Right lung (tissue), 5 donors: ENCODE measurements around the gene CARD8. TPM values are rescaled to one million over a fixed set of nuclear protein-coding genes. Genes with fewer than 3 reads are reported as not detected.

ENCODE experiments used
- DNase-seq, 2 donors: peaks; one replicate each; pipeline ENCODE4 v3.0.0-alpha.2; 2013
- polyA plus RNA-seq, 5 donors: library from polyadenylated mRNA; unstranded; fragments of 120-200 nt; gene quantifications; one replicate each; pipeline versions ENCODE4 v1.2.1 to v1.2.3, GENCODE V29; 2013; ENCODE audit warnings: inconsistent platforms in 1 of 5, low replicate concordance in 1 of 5; ENCODE audit not compliant: insufficient read length in 5 of 5, insufficient read depth in 1 of 5

The CARD8 gene
- polyA plus RNA-seq, 5 donors, result 58.7 to 96.3 (median 86.0) TPM

- no peak for DNase-seq
These were observed 36.7 kb downstream of the CARD8 start for GRCh38 chr19:48218997-48219396.

DNA sequence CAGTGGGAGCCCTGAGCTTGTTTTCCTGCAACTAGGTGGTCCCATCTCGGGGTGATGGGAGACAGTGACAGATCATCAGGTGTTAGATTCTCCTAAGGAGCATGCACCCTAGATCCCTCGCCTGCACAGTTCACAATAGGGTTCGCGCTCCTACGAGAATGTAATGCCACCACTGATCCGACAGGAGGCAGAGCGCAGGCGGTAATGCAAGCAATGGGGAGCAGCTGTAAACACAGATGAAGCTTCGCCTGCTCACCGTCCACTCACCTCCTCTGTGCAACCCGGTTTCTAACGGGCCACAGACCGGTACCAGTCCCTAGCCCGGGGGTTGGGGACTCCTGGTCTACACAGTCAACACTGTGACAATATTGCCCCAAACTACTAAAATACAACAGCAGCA lies 38.8 kb downstream of the CARD8 start:
- DNase-seq, result no peak

GRCh38 chr19:48213959-48214358 lies 41.8 kb downstream of the CARD8 start:
- DNase-seq, result no peak

- no peak for DNase-seq
These were observed 45.7 kb downstream of the CARD8 start for GRCh38 chr19:48210005-48210404.

- no peak for DNase-seq
These were observed 49.2 kb downstream of the CARD8 start for GRCh38 chr19:48206397-48207093.

GRCh38 chr19:48203794-48204628 lies 51.7 kb downstream of the CARD8 start:
- peak; percentile 94 to 95 for DNase-seq

- DNase-seq, result no peak
These were observed 52.4 kb downstream of the CARD8 start for GRCh38 chr19:48203222-48203793.

DNA sequence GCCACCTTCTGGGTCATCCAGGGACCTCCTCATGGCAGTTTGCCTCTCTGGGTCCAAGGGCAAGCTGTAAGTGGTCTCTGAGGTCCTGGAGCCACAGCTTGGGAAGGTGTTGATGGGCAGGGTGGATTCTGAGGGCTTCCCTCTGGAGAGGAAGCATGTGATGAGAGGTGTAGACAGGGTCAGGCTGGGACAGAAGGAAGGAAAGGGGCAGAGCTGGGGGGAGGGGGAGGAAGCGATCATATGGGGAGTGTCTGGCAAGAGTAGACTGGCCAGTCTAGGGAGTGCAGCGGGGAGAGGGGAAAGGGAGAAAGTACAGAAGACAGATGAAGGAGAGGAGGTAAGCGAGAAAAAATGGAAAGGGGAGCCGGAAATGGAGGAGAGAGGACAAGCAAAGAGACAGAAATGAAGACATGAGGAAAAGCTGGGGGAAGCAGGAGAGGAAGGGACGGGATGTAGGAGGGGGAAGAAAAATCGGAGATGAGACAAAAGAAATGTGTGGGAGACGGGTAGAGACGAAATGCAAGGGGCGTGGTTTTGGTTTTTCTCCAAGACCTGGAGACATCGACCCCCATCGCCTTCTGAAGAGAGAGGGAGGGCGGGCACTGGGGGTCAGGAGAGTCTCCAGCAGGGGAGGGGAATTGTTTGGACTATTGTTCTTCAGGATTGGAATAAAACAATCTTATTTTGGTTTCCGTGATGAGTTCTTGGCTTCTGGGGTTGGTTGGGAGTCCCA lies 58.6 kb downstream of the CARD8 start:
- no peak for DNase-seq

DNA sequence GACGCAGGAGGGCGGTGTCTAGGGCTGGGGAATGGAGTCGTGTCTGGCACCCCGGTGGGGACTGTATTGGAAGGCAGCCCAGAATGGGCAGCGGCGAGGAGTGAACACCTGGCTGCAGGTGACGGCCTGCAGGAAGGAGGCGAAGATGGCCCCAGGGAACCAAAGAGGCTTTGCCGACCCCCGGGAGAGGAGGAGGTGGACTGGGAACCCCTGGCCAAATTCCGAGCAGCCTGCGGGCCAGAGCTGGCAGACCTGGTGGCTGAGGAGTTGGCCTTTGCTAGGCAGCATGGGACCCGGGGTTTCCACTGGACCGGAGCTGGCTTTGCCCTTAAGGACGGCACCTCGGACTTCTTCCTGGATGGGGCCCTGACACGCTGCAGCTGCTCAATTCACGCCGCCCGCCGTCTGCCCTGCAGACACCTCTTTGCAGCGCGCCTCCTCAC lies 59.4 kb downstream of the CARD8 start:
- DNase-seq, result no peak

- DNase-seq, result no peak
These were observed 60.6 kb downstream of the CARD8 start for GRCh38 chr19:48194844-48195830.

DNA sequence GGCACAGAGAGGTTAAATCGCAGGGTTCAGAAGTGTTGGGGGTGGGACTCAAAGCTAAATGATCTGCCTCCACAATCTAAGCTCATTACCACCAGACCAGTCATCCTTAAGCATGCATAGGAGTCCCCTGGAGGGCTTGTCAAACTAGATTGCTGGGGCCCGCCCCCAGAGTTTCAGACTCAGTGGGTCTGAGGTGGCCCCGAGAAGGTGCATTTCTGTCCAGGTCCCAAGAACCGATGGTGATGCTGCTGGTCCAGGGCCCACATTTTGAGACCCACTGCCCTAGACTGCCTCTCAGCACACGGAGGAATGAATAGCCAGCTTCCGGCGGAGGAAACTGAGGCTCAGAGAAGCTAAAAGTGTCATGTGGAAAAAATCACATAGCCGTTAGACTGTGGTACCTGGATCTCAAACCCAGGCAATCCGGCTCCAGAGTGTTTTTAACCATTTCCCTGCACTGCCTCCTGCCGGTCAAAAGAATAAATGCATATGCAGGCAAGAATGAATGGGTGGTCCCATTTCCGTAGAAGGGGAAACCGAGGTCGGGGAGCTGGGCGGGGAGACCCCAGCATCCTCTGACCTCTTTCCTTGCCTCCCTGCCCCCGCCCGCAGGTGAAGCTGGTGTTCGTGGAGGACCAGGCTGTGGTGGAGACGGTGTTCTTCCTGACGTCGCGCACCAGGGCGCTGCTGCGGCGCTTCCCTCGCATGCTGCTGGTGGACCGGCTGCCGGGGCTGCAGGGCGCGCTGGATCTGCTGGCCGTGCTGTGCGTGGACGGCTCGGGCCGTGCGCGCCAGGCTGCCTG lies 61.5 kb downstream of the CARD8 start:
- DNase-seq, result no peak

DNA sequence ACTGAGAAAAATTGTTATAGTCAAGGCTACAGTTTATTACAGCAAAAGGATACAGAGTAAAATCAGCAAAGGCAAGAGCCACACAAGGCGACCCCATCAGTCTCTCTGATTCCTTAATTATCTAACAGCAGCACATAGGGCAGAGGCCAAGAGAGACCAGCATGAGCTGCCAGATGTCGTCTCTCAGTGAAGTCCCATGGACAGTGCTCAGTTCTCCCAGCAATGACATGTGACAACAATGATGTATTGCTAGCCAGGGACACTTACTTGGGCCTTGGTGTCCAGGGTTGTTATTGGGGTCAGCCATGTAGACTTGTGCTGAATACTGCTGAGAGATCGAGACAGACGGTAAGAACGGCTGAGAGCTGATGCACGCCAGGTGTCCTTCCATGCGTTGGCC lies 63.0 kb downstream of the CARD8 start:
- no peak for DNase-seq

GRCh38 chr19:48190885-48191284 lies 64.8 kb downstream of the CARD8 start:
- no peak for DNase-seq

- DNase-seq, result no peak
These were observed 65.3 kb downstream of the CARD8 start for GRCh38 chr19:48190288-48190884.

GRCh38 chr19:48186541-48186991 lies 69.1 kb downstream of the CARD8 start:
- no peak for DNase-seq

DNA sequence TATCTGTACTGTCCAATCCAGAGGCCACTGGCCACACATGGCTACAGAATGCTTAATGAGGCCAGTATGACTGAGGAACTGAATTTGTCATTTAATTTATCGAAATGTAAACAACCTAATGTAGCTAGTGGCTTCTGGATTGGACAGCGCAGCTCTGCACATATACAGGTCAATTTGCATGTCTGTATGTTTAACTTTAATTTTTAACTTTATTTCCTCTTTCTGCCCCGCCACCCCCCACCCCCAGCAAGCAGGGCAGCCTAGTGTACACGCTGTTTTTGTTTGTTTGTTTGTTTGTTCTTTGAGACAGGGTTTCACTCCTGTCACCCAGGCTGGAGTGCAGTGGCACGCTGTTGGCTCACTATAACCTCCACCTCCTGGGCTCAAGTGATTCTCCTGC lies 69.7 kb downstream of the CARD8 start:
- DNase-seq, result no peak

GRCh38 chr19:48183356-48183755 lies 72.4 kb downstream of the CARD8 start:
- no peak for DNase-seq

- DNase-seq, result no peak
These were observed 73.3 kb downstream of the CARD8 start for GRCh38 chr19:48182434-48182833.

DNA sequence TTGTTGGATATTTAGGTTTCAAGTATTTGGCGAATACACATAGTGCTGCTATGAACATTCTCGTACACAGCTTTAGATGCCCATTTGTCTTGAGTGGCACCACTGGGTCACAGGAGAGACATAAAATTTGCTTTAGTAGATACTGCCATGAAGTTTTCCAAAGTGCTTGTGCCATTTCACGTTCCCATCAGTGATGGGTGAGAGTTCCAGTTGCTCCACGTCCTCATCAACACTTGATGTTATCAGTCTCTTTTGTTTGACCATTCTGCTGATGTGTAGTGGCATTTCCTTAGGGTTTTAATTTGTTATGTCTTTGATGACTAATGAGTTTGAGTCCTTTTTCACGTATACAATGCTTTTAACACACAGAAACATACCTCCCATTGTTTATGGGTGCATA lies 74.2 kb downstream of the CARD8 start:
- no peak for DNase-seq

GRCh38 chr19:48176226-48176625 lies 79.5 kb downstream of the CARD8 start:
- no peak for DNase-seq
